Measurements from ENCODE around the gene PIP5K1A.
"Not testable (repeated sequence)": the region's sequence is repeated elsewhere in the genome, so short reads cannot be mapped to it uniquely, and the experiment has no call there.

PIP5K1A gene, protein sequence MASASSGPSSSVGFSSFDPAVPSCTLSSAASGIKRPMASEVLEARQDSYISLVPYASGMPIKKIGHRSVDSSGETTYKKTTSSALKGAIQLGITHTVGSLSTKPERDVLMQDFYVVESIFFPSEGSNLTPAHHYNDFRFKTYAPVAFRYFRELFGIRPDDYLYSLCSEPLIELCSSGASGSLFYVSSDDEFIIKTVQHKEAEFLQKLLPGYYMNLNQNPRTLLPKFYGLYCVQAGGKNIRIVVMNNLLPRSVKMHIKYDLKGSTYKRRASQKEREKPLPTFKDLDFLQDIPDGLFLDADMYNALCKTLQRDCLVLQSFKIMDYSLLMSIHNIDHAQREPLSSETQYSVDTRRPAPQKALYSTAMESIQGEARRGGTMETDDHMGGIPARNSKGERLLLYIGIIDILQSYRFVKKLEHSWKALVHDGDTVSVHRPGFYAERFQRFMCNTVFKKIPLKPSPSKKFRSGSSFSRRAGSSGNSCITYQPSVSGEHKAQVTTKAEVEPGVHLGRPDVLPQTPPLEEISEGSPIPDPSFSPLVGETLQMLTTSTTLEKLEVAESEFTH

DNA sequence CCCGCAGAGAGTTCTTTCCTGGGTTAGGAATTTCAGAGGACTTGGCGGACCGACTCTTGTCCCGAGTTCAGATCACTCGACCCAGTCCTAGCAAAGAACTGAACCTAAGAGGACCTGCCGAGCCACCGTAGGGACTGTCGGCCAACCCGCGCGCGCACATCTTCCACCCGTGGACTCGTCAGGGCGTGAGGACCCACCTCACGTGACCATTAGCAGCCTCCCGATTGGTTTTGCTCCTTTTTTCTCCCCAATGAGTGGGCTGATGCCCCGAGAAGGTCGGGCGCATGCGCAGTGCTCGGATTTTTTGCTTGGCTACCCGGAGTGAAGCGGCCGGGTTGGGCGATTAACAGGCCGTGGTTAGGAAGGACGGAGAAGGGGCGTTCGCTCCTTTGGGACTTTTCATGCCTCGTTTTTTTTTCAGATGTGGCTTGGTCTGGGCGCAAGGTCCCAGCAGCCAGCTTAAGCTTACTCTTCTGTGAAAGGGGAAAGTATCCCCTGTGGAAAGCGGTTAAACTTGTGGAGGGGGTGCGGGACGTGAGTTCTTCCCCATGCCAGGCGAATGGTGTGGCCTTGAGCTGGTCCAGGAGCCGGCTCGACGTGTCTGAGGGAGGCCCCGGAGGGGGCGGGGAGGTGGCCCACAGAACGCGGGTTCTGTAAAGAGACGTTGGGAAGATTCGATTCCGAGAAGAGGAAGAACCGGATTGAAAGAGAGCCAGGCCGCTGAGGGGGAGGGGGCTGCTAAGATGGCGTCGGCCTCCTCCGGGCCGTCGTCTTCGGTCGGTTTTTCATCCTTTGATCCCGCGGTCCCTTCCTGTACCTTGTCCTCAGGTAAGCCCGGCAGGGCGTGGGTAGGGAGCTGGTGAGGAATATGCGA, at the start of gene PIP5K1A:
TSS of gene PIP5K1A (plus strand) at position 299 of the 874 bp plus-strand sequence. CDS start at position 744, 445 bp downstream.
- DNase-seq (ENCODE audit: low read depth in 2 of 2): peak; percentile 96 to 99

DNA sequence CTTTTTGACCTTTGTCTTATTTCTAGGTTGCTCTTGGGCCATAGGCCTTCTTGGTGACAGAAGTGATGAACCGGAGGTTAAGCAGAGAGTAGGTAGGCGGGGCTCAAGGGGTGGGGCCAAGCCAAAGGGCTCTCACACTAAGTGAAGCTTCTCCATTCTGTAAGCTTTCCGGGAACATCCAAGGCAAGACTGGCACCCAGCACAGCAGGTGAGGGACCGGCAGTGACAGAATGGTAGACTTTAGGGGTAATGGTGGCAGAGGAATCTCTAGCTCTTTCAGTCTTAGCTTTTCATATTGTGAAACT, 41.9 kb upstream of the PIP5K1A start, which contains the start of gene TNFAIP8L2:
TSS of gene TNFAIP8L2 (plus strand) at position 135 of the 305 bp plus-strand sequence. CDS start 2,049 bp downstream, outside the sequence.
- peak; percentile 64 to 81 for DNase-seq (ENCODE audit: low read depth in 2 of 2)

DNA sequence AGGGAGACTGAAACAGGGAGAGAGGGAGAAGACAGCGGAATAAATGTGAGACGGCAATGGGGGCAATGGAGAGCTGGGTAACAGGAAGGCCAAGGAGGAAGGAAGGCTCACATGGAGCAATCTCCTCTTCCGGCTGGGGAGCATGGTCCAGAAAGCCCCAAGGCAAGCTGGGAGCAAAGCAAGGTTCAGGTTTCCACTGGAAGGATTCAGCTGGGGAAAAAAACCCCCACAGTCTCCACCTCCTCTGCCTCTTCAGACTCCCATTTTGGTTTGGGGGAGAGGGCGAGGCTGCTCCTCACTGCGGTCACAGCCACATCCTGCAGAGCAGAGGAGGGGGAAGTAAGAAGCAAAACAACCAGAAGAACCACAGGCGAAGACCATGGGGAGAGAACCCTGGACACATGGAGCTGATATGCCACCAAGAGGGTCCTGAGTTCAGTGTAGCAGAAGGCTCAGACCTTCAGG, 41.3 kb upstream of the PIP5K1A start:
- peak; percentile 42 to 48 for DNase-seq (ENCODE audit: low read depth in 2 of 2)

DNA sequence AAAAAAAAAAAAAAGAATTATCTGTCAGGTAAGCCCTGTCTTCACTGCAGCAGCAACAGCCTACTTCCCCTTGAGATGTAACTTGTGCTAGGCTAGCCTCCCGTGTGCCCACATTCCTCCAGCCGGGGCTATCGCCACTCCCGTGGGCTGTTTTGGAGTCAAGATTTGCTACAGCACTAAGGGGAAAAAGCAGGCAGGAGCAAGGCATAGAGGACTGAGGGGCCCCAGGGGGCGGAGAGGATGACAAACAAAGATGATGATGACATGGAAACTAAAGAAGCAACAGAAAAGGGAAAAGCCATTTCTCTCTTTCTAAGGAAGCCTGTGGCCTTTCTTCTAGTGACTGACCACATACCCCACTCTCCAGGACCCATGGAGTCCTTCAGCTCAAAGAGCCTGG, 40.0 kb upstream of the PIP5K1A start:
- peak in 1 of 2 donors; percentile 60 for DNase-seq (ENCODE audit: low read depth in 2 of 2)

DNA sequence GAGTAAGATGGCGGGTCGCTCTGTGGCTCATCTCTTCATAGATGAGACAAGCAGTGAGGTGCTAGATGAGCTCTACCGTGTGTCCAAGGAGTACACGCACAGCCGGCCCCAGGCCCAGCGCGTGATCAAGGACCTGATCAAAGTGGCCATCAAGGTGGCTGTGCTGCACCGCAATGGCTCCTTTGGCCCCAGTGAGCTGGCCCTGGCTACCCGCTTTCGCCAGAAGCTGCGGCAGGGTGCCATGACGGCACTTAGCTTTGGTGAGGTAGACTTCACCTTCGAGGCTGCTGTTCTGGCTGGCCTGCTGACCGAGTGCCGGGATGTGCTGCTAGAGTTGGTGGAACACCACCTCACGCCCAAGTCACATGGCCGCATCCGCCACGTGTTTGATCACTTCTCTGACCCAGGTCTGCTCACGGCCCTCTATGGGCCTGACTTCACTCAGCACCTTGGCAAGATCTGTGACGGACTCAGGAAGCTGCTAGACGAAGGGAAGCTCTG, 39.6 kb upstream of the PIP5K1A start:
- no peak for DNase-seq (ENCODE audit: low read depth in 2 of 2)

DNA sequence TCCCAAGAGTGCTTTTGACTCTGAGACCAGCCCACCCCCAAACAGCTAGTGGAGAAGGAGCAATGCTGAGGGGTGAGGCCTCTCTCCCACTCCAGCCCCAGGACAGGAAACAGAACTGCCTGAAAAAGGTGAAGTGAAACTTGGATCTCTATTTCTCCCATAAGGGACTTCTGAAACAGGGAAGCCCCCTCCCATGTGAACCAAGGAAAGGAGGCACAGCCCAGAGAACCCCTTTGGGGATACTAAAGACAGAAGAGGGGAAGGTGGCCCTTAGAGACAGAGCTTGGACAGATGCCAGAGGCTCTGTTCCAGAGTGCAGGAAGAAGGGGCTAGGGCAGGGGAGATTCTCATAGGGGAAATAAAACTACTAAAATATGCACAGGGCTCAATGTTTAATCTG, 39.0 kb upstream of the PIP5K1A start:
- no peak for DNase-seq (ENCODE audit: low read depth in 2 of 2)

DNA sequence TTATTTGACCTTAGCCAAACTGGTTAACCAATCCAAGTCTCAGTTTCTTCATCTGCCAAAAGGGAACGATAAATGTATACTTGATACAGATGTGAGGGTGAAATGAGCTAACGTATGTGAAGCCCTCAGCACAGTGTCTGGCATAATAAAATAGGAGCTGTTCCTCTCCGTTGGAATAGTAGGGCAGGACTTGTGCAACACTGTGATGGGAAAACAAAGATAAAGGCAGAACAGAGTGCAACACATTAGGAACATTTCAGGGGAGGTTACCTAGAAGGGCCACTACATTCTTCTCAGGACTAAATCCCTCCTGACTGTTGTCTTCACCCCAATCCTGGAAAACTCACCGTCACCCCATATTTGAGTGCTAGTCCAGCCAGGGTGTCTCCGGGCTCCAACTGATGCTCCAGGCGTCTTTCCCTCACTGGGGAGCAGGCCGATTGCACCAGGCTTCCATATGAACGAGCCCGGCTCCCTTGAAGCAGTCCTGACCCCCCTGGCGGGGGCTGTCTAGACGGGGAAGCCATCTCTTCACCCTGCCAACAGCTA, 33.5 kb upstream of the PIP5K1A start:
- no peak for DNase-seq (ENCODE audit: low read depth in 2 of 2)

DNA sequence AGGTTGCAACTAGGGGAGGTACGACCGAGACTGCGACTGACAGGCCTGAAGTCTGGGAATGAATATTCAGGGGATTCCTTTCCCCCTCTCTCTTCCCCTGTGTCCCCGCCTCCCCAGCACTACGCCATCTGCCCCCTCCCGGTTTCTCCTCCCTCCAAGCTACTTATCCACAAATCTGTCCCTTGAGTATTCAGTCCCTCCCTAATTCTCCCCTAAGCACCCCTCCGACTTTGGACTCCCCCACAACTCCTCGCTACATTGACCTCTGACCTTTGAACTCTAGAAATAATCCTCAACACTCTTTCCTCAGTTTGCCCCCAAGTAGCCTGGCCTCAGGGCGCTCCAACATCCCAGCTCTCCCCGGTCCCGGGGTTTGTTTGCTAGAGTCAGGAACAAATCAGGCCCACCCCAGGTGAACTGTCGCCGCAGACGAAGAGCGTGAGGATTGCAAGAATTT, 33.0 kb upstream of the PIP5K1A start:
- DNase-seq (ENCODE audit: low read depth in 2 of 2): no peak

DNA sequence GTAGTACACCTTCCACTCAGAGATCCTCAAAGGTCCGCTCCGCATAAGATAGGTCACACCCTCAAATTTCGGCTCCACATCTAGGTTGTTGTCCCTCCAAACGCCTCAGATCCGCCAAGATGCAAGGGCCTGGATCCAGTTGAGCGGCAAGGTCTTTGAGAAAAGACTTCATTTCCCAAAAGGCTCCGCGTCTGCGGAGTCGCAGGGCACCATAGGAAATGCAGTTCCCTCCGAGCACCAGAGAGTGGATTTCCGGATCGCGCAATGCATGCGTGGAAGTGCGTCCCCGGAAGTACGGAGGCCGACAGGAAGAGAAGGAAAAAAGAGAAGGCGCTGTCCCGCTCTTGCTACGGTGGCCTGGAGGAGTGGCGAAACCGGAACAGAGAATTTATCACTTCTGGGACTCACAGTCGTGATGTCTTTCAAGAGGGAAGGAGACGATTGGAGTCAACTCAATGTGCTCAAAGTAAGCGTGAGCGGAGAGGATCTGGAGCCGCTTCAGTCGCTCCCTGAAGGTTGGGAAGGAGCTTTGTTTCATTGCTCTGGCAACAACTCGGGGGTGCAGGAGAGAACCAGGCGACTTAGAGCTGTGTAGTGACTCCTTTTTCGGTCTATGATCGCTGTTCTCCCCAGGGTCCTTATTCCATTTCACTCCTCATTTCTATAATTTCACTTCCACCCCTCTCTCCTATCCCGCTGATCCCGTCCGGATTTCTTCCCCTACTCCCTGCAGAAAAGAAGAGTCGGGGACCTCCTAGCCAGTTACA, 32.4 kb upstream of the PIP5K1A start, which contains the start of the genes LYSMD1 and SCNM1:
TSS of gene LYSMD1 (minus strand) at position 165 of the 767 bp plus-strand sequence. CDS start 644 bp downstream, outside the sequence.
TSS of gene SCNM1 (plus strand) at position 407 of the 767 bp plus-strand sequence. CDS start at position 416, 9 bp downstream.
- peak; percentile 95 for DNase-seq (ENCODE audit: low read depth in 2 of 2)

DNA sequence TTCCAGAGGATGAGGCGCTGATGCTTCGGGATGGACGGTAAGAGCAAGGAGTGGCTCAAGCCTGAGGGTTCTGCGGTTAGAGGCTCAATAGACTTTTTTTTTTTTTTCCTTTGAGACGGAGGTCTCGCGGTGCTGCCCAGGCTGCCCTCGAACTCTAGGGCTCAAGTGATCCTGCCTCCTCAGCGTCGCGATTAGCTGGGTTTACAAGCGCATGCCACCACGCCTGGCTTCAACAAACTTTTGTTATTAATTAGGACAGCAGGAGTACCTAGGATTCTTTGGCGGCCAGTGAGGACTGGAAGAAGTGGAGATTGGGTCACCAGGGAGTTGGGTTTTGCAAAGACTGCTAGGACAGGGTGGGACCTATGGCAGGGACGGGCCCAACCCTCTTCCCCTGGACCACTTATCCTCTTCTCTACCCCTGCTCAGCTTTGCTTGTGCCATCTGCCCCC, 31.8 kb upstream of the PIP5K1A start:
- DNase-seq (ENCODE audit: low read depth in 2 of 2): no peak

DNA sequence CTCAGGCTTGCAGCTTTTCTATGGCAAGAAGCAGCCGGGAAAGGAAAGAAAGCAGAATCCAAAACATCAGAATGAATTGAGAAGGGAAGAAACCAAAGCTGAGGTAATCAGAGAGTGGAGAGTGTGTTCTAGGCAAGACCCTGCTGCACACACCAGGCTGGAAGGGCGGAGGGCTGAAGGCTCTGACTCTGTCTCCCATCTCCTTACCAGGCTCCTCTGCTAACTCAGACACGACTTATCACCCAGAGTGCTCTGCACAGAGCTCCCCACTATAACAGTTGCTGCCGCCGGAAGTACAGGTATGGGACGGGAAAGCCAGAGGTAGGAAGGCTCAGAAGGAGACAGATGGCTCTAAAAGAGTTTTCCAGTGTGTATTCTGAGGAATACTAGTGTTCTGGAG, 31.2 kb upstream of the PIP5K1A start:
- DNase-seq (ENCODE audit: low read depth in 2 of 2): no peak

DNA sequence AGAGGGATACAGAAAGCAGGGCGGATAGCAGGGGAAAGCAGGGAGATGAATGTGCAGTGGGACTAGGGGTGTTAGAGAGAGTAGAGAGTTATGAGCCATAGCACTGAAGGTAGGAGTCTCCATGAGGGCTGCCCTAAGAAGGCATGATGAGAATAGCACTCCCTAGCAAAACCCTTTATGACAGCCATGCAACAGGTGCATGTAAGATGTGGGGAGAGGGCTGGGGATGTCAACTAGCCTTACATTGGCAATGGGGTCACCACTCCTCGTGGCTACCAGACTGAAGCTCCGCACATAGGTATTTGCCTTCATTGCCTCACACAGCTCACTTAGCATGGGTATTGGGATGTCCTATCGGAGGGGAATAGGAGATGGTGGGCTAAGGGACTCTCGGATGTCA, 27.2 kb upstream of the PIP5K1A start:
- no peak for DNase-seq (ENCODE audit: low read depth in 2 of 2)

DNA sequence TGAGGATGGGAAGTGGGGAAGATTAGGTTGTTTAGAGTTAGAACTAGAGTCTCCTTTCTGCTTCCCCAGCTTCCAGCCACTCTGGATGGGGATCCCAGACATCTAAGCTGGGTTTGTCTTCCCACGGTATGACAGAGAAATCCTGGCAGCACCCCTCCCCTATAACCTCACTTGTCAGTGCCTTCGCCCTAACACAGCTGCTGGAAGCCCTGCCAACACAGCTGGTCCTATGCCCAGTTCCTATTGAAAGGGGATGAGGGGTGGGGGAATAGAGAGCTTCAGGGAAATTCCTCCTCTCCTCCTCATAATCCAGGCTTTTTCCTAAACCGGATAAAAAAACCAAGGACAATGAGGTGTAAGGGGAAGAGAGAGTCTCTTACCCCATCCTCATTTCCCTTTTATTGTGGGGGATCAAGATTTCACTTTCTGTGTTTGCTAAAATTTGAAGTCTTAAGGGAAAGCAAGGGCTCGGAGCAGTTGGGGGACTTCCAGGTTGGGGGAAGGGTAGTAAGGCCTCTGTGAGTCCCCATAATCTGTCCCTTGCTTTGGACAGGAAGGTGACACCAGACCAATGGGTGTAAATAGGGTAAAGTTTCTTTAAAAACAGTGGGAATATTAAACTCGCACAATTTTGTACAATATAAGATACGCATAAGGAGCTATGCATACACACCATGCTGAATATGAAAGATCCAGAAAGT, 23.2 kb upstream of the PIP5K1A start:
- DNase-seq (ENCODE audit: low read depth in 2 of 2): no peak

DNA sequence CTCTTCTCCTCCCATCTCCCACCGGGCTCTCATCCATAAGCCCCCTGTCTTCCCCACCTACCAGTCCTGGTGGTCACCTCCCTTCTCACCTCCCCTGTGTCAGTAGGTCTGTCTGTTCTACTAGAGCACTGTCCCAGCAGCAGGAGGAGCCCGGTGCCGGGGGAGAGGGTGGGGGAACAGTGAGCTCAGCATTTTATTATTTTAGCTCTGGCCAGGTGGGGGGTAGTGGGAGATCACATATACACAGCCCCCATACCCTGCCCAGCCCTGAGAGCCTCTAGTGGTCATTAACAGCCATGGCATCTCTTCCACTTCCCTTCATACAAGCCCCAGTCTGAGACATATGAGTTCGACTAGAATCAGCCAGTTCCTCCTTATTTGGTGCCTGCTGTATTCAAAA, 22.5 kb upstream of the PIP5K1A start, which contains the start of gene TMOD4:
TSS of gene TMOD4 (minus strand) at position 119 of the 400 bp plus-strand sequence. CDS start 1,106 bp downstream, outside the sequence.
- no peak for DNase-seq (ENCODE audit: low read depth in 2 of 2)

DNA sequence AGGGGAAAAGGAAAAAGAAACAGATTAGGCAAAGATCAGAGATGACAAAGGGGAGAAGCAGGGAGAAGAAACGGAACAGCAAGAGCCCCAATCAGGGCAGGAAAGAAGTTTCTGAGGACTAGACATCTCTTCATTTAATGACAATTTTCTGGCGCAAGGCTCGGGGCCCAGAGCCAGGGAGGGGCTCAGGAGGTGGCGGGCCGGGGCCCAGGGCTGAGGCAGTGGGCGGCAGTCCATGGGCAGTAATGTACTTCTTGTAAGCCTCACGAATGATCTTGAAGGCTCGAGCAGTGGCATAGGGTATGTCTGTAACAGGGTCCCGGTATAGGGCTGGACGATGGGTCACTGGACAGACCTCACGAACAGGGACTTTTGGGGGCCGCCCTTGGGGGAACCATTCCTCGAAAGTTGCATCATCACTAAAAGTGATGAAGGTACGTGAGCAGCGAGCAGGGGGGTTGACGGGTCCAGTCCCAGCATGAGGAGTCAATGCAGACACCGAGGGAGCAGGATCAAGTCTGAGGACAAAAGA, 21.8 kb upstream of the PIP5K1A start:
- DNase-seq (ENCODE audit: low read depth in 2 of 2): no peak

DNA sequence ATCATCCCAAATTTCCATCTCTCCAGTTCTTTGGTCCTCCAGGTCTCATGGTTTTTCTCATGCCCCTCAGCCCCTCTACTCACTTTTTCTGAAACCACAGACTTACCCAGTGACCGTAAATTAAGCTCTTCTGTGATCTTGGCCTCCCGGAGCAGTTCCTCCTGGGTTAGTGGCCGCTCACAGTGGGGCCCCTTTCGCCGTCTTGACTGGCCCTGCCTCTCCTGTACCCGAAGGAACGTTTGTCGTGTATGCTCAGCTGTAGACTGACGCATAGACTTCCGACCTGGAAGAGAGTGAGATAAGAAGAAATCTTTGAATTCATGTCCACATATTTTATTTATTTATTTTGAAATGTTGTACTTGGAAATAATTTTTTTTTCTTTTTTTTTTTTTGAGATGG, 14.1 kb upstream of the PIP5K1A start:
- DNase-seq (ENCODE audit: low read depth in 2 of 2): no peak

DNA sequence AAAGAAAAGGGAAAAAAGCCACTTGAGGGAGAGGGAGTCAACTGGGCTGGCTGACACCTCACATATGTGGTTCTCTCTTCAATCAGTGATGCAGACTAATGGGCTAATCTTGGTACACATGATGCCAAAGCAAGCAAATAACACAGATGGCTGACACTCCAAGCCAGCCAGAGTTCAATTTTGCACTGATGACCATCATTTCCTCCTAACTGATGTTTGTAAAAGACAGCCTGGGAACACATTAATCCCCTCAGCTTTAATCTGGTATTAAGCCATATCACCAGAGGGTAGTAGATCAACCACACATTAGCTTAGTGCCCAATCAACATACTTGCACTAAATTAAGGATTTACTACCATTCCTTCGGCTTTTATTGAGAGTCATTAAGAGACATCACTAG, 11.1 kb upstream of the PIP5K1A start:
- no peak for DNase-seq (ENCODE audit: low read depth in 2 of 2)

DNA sequence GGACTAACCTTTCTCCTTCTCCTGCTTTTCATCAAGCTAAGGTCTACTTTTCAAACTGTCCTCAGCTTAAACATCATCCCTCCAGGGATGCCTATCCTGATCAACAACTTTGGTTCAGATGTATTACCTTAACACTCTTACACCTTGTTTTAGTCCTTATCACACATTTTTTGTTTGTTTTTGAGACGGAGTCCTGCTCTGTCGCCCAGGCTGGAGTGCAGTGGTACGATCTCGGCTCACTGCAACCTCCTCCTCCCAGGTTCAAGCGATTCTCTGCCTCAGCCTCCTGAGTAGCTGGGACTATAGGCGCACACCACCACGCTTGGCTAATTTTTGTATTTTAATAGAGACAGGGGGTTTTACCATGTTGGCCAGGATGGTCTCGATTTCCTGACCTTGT, 9.7 kb upstream of the PIP5K1A start:
- not testable (repeated sequence) for DNase-seq (ENCODE audit: low read depth in 2 of 2)

DNA sequence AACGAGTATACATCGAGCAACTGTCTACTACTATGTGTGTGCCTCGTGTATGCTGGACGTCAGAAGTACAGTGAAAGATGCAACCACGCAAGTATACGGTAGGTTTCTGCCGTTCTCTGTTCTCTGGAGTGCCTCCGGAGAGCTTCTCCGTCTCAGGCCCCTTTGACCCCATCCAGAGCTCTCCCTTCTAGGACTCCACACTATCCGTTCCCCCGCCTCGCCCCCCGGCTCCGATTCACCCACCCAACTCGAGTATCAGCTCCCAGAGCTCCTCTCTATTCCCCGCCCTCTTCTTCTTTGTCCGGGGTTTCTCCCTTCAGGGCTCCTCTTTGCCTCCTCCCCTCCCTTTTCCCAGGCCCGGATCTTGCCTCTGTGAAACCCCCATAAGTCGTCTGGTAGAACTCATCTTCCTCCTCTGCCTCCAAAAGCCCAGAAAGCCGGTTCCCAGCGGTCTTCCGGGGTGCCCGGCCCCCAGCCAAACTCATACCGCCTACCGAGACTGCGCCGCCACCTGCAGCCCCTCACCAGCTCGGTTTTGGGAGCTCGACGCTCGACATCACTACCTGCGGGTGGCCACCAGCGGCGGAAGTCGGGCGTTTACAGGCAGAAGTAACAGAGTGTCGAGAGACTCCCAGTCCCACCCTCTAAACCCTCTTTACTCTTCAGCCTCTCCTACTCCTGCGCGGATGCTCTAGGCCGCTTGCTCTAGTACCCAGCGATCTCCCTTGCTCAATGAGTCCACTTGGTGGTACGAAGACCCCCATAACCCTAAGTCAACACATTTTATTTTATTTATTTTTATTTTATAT, 8.5 kb upstream of the PIP5K1A start, which contains the start of gene VPS72:
TSS of gene VPS72 (minus strand) at position 561 of the 809 bp plus-strand sequence. CDS start at position 485, 76 bp downstream.
- peak; percentile 80 to 81 for DNase-seq (ENCODE audit: low read depth in 2 of 2)
